Liver (tissue), 9 donors: ENCODE data around the gene VMA21. TPM values are rescaled to one million over a fixed set of nuclear protein-coding genes. Genes with fewer than 3 reads are reported as not detected.

Experiments
- DNase-seq: peaks from one replicate; pipeline ENCODE4 v3.0.0-alpha.2; 2017; ENCODE audit warnings: low spot score
- H3K27ac ChIP-seq, 2 donors: one replicate each; pipeline ENCODE4 v1.7.0; 2013; ENCODE audit warnings: inconsistent platforms in 2 of 2, low read length in 2 of 2, control low read depth in 1 of 2, low read depth in 1 of 2, mild to moderate bottlenecking in 1 of 2
- H3K27me3 ChIP-seq, 4 donors: one replicate each; pipeline versions ENCODE4 v1.6.1 to v1.7.0; 2013; ENCODE audit warnings: low read length in 3 of 4, inconsistent platforms in 1 of 4, mild to moderate bottlenecking in 1 of 4, moderate library complexity in 1 of 4; ENCODE audit not compliant: control insufficient read depth in 4 of 4, insufficient read depth in 4 of 4
- H3K36me3 ChIP-seq, 4 donors: one replicate each; pipeline versions ENCODE4 v1.6.1 to v1.7.0; 2013; ENCODE audit warnings: low read length in 3 of 4, mild to moderate bottlenecking in 3 of 4, low read depth in 1 of 4, moderate library complexity in 1 of 4; ENCODE audit not compliant: control insufficient read depth in 4 of 4, insufficient read depth in 3 of 4
- H3K4me1 ChIP-seq, 4 donors: one replicate each; pipeline versions ENCODE4 v1.6.1 to v1.7.0; 2013; ENCODE audit warnings: low read length in 3 of 4, mild to moderate bottlenecking in 3 of 4, moderate library complexity in 1 of 4; ENCODE audit not compliant: control insufficient read depth in 4 of 4, insufficient read depth in 4 of 4
- H3K4me3 ChIP-seq, 3 donors: one replicate each; pipeline versions ENCODE4 v1.6.1 to v1.7.0; 2013; ENCODE audit warnings: low read length in 3 of 3, control low read depth in 1 of 3, low read depth in 1 of 3, mild to moderate bottlenecking in 1 of 3
- H3K9ac ChIP-seq, 2 donors: one replicate each; pipeline ENCODE4 v1.7.0; 2013; ENCODE audit warnings: low read length in 2 of 2, mild to moderate bottlenecking in 2 of 2, moderate library complexity in 2 of 2, control low read depth in 1 of 2, low read depth in 1 of 2
- H3K9me3 ChIP-seq, 4 donors: one replicate each; pipeline versions ENCODE4 v1.6.1 to v1.7.0; 2013; ENCODE audit warnings: low read length in 3 of 4; ENCODE audit not compliant: control insufficient read depth in 4 of 4
- ATF3 ChIP-seq: IDR thresholded peaks from 2 replicates; pipeline ENCODE4 v1.6.1; 2016; ENCODE audit warnings: antibody characterized with exemption
- CTCF ChIP-seq: fragments of 150-350 bp; IDR thresholded peaks from 2 replicates; pipeline ENCODE4 v1.5.1; 2017; ENCODE audit warnings: improper control_type of control experiment, low read depth, low read length; ENCODE audit not compliant: missing input control
- EGR1 ChIP-seq, 2 donors: IDR thresholded peaks; 2 replicates each; pipeline ENCODE4 v1.6.1; 2016 to 2018; ENCODE audit warnings: antibody characterized with exemption in 2 of 2, low read depth in 2 of 2
- FOXA1 ChIP-seq: IDR thresholded peaks from 2 replicates; pipeline ENCODE4 v1.6.1; 2016; ENCODE audit warnings: antibody characterized with exemption
- FOXA2 ChIP-seq: IDR thresholded peaks from 2 replicates; pipeline ENCODE4 v1.6.1; 2016; ENCODE audit warnings: antibody characterized with exemption
- GABPA ChIP-seq, 2 donors: IDR thresholded peaks in 1 of 2; conservative IDR thresholded peaks in 1 of 2; 2 replicates each; pipeline ENCODE4 v1.6.1; 2016; ENCODE audit warnings: antibody characterized with exemption in 2 of 2, mild to moderate bottlenecking in 1 of 2, moderate library complexity in 1 of 2
- HNF4A ChIP-seq, 2 donors: conservative IDR thresholded peaks; 2 replicates each; pipeline ENCODE4 v1.6.1; 2016; ENCODE audit warnings: antibody characterized with exemption in 2 of 2, mild to moderate bottlenecking in 2 of 2
- HNF4G ChIP-seq: IDR thresholded peaks from 2 replicates; pipeline ENCODE4 v1.6.1; 2016; ENCODE audit warnings: antibody characterized with exemption
- JUND ChIP-seq, 2 donors: IDR thresholded peaks; 2 replicates each; pipeline ENCODE4 v1.6.1; 2016; ENCODE audit warnings: antibody characterized with exemption in 2 of 2
- MAX ChIP-seq: IDR thresholded peaks from 2 replicates; pipeline ENCODE4 v1.6.1; 2016; ENCODE audit warnings: antibody characterized with exemption
- NR2F2 ChIP-seq: IDR thresholded peaks from 2 replicates; pipeline ENCODE4 v1.6.1; 2016; ENCODE audit warnings: antibody characterized with exemption
- RAD21 ChIP-seq, 2 donors: IDR thresholded peaks; 2 replicates each; pipeline ENCODE4 v1.6.1; 2016; ENCODE audit warnings: antibody characterized with exemption in 2 of 2, mild to moderate bottlenecking in 2 of 2
- REST ChIP-seq: IDR thresholded peaks from 2 replicates; pipeline ENCODE4 v1.6.1; 2016; ENCODE audit warnings: antibody characterized with exemption, mild to moderate bottlenecking
- RXRA ChIP-seq, 2 donors: IDR thresholded peaks; 2 replicates each; pipeline ENCODE4 v1.6.1; 2017 to 2018; ENCODE audit warnings: antibody characterized with exemption in 2 of 2, mild to moderate bottlenecking in 1 of 2
- SP1 ChIP-seq: IDR thresholded peaks from 2 replicates; pipeline ENCODE4 v1.6.1; 2018; ENCODE audit warnings: antibody characterized with exemption, mild to moderate bottlenecking
- TAF1 ChIP-seq: conservative IDR thresholded peaks from 2 replicates; pipeline ENCODE4 v1.6.1; 2016; ENCODE audit warnings: antibody characterized with exemption, mild to moderate bottlenecking
- YY1 ChIP-seq: IDR thresholded peaks from 2 replicates; pipeline ENCODE4 v1.6.1; 2016; ENCODE audit warnings: antibody characterized with exemption, mild to moderate bottlenecking
- WGBS: extraction: QIAGEN DNeasy Blood & Tissue Kit; methylation state at CpG from one replicate; pipeline ENCODE4 v1.1.7; 2013; 5-methylcytosine and 5-hydroxymethylcytosine counted together
- polyA plus RNA-seq, 2 donors: library from polyadenylated mRNA; stranded (reverse) in 1 of 2; unstranded in 1 of 2; fragments of 200-250 nt in 1 of 2; fragments of >200 nt in 1 of 2; fragmentation: Nextera tagmentation in 1 of 2; extraction: Ambion mirVana in 1 of 2; gene quantifications; one replicate each; pipeline versions ENCODE4 v1.2.1 to v1.2.3, GENCODE V29; 2013 to 2015
- total RNA-seq, 2 donors: library from RNA; depleted of rRNA; stranded (reverse); fragments of >200 nt; gene quantifications; one replicate each; pipeline ENCODE4 v1.2.3, GENCODE V29; 2014
- donor health status: healthy.
- donor health status: healthy.
- donor health status: healthy.
- donor health status: healthy.
- donor health status: healthy.

The VMA21 gene
- total and polyA plus RNA-seq, 4 donors, result 4.1 to 20.6 (median 11.9) TPM

GRCh38 chrX:151396042-151396824 lies 773 bp upstream of the VMA21 start:
- H3K9me3 ChIP-seq, result no peaks in the 10 kb centered on the region
- H3K9ac ChIP-seq, result peak overlapping the region; percentile 36 to 69
- H3K4me3 ChIP-seq, result peak overlapping the region; percentile 60 to 89 (median 77)
- H3K27ac ChIP-seq, result peak overlapping the region; percentile 97 to 98
- no peaks in the 10 kb centered on the region for H3K27me3 ChIP-seq
- 33% methylated on average over 20 of the region's 20 CpGs for WGBS
- no peak for DNase-seq
- TF ChIP-seq RAD21 (IDR thresholded peaks at IDR 0.05) (no peak), MAX (no peak), EGR1 (IDR thresholded peaks at IDR 0.05; ENCODE audit: low read depth in 2 of 2) (no peak), SP1 (peak; percentile 34), TAF1 (peak; percentile 36), GABPA (IDR thresholded peaks at IDR 0.05 in 1 of 2, conservative IDR thresholded peaks at IDR 0.05 in 1 of 2) (no peak), NR2F2 (peak; percentile 9), RXRA (IDR thresholded peaks at IDR 0.05) (peak in 1 of 2 donors; percentile 11), ATF3 (no peak)
- H3K4me1 ChIP-seq, result peaks cover 0 to 18% (median 4%) of the 10 kb centered on the region in 4 donors
- H3K36me3 ChIP-seq, result no peaks in the 10 kb centered on the region

GRCh38 chrX:151397741-151398070 lies 700 bp downstream of the VMA21 start:
- no peak for DNase-seq
- Histone ChIP-seq H3K9ac (peak overlapping the region; percentile 51 to 84), H3K4me3 (peak overlapping the region; percentile 82 to 94 (median 89)), H3K9me3 (no peaks in the 10 kb centered on the region), H3K36me3 (no peaks in the 10 kb centered on the region), H3K27me3 (no peaks in the 10 kb centered on the region), H3K27ac (no peak overlapping the region), H3K4me1 (peaks cover 0 to 21% (median 4%) of the 10 kb centered on the region in 4 donors)
- TF ChIP-seq TAF1 (no peak), MAX (no peak), SP1 (no peak), FOXA2 (no peak), YY1 (no peak), EGR1 (IDR thresholded peaks at IDR 0.05; ENCODE audit: low read depth in 2 of 2) (no peak), RAD21 (IDR thresholded peaks at IDR 0.05) (no peak), ATF3 (no peak), HNF4G (no peak), GABPA (IDR thresholded peaks at IDR 0.05 in 1 of 2, conservative IDR thresholded peaks at IDR 0.05 in 1 of 2) (no peak), CTCF (no peak), JUND (IDR thresholded peaks at IDR 0.05) (no peak), REST (no peak), FOXA1 (no peak), HNF4A (conservative IDR thresholded peaks at IDR 0.05) (no peak), RXRA (IDR thresholded peaks at IDR 0.05) (no peak)
- 1% methylated on average over 2 of the region's 2 CpGs for WGBS
